GM12878 (cell line): ENCODE measurements around the gene RAB15. TPM values are rescaled to one million over a fixed set of nuclear protein-coding genes. Genes with fewer than 3 reads are reported as not detected.

Experiments
- ATAC-seq: fragments of 200-7000 bp; cut with Tn5 transposase; 3 replicates; pipeline ENCODE4 v1.9.1; 2020; ENCODE audit warnings: mild to moderate bottlenecking, moderate library complexity
- BruUV-seq: library from RNA; stranded (reverse); fragments of 400-500 nt; replicated peaks from 2 replicates; lab custom pipeline; 2021; lab: Mats Ljungman, UMichigan
- CTCF ChIA-PET: fragments of 300-600 bp; sonication (Branson Sonifier 250); formaldehyde crosslinking; extraction: SDS; loops from one replicate; lab custom pipeline; 2021; ENCODE audit warnings: inconsistent platforms; lab: Yijun Ruan, JAX
- POLR2A ChIA-PET: fragments of 350-600 bp; formaldehyde crosslinking; extraction: SDS; loops from one replicate; lab custom pipeline; 2021; ENCODE audit warnings: inconsistent platforms; lab: Charles Lee
- RAD21 ChIA-PET: fragments of 300-600 bp; sonication (Branson Sonifier 250); formaldehyde crosslinking; loops from one replicate; lab custom pipeline; 2023; ENCODE audit warnings: antibody characterized with exemption; ENCODE audit not compliant: unreplicated experiment; lab: Charles Lee
- SMC1A ChIA-PET: fragments of 300-600 bp; sonication (Branson Sonifier 250); formaldehyde crosslinking; loops from one replicate; lab custom pipeline; 2023; ENCODE audit not compliant: unreplicated experiment, uncharacterized antibody; lab: Charles Lee
- DNase-seq: peaks from one replicate; pipeline ENCODE4 v3.0.0-alpha.2; 2011; ENCODE audit warnings: low read depth, low spot score
- FAIRE-seq: peaks from 3 replicates; lab custom pipeline; 2011; peaks lifted over from hg19 to GRCh38; lab: Jason Lieb, UNC
- H2AFZ ChIP-seq: 2 replicates; pipeline ENCODE4 v1.6.0; 2011; ENCODE audit warnings: low read depth, low read length, control low read depth; ENCODE audit not compliant: control insufficient read depth
- H3K27ac ChIP-seq: 2 replicates; pipeline ENCODE4 v1.5.1; 2011; ENCODE audit warnings: control low read depth; ENCODE audit not compliant: control insufficient read depth, insufficient read depth
- H3K27me3 ChIP-seq, 2 experiments: replicated peaks in 1 of 2; 2 replicates each; pipeline versions ENCODE4 v1.6.0 to v1.6.1; 2011; ENCODE audit warnings: low read length in 1 of 2; ENCODE audit not compliant: control insufficient read depth in 2 of 2, insufficient read depth in 2 of 2
- H3K36me3 ChIP-seq, 2 experiments: 2 replicates each; pipeline ENCODE4 v1.5.1; 2011; ENCODE audit warnings: low read length in 1 of 2; ENCODE audit not compliant: control insufficient read depth in 2 of 2, insufficient read depth in 2 of 2
- H3K4me1 ChIP-seq: 2 replicates; pipeline ENCODE4 v1.6.1; 2011; ENCODE audit warnings: mild to moderate bottlenecking, low read length, moderate library complexity, mixed read lengths; ENCODE audit not compliant: control insufficient read depth, insufficient read depth
- H3K4me2 ChIP-seq: 2 replicates; pipeline ENCODE4 v1.6.0; 2011; ENCODE audit warnings: control low read depth; ENCODE audit not compliant: control insufficient read depth, insufficient read depth
- H3K4me3 ChIP-seq: fragments of 200-600 bp; sonication (generic); 2 replicates; pipeline ENCODE4 v1.5.1; 2016
- H3K79me2 ChIP-seq: 2 replicates; pipeline ENCODE4 v1.6.0; 2011; ENCODE audit warnings: low read length; ENCODE audit not compliant: control insufficient read depth, insufficient read depth
- H3K9ac ChIP-seq: 2 replicates; pipeline ENCODE4 v1.8.0; 2011; ENCODE audit warnings: low read length, control low read depth, mixed read lengths; ENCODE audit not compliant: control insufficient read depth, insufficient read depth
- H3K9me3 ChIP-seq: replicated peaks from 3 replicates; pipeline ENCODE4 v1.5.1; 2011; ENCODE audit warnings: mild to moderate bottlenecking, low read length; ENCODE audit not compliant: control insufficient read depth, insufficient read depth
- H4K20me1 ChIP-seq: 2 replicates; pipeline ENCODE4 v1.6.0; 2011; ENCODE audit not compliant: control insufficient read depth, insufficient read depth
- MTA3 ChIP-seq: IDR thresholded peaks from 2 replicates; pipeline ENCODE4 v1.6.1; 2012; ENCODE audit warnings: low read length, inconsistent platforms, borderline replicate concordance
- RAD51 ChIP-seq: fragments of 450-650 bp; IDR thresholded peaks from 2 replicates; pipeline ENCODE4 v1.6.1; 2016; ENCODE audit warnings: moderate library complexity, mild to moderate bottlenecking, inconsistent platforms
- SIN3A ChIP-seq: IDR thresholded peaks from 2 replicates; pipeline ENCODE4 v1.6.1; 2012; ENCODE audit warnings: low read depth, low read length, improper control_type of control experiment
- STAT3 ChIP-seq: IDR thresholded peaks from 2 replicates; pipeline ENCODE4 v1.6.1; 2011; ENCODE audit warnings: low read depth, low read length, improper control_type of control experiment
- SUPT20H ChIP-seq: IDR thresholded peaks from 2 replicates; pipeline ENCODE4 v1.6.1; 2011; ENCODE audit warnings: low read depth, mild to moderate bottlenecking, low read length, moderate library complexity, borderline replicate concordance; ENCODE audit not compliant: control insufficient read depth
- ZBTB33 ChIP-seq: fragments of 450-650 bp; IDR thresholded peaks from 2 replicates; pipeline ENCODE4 v1.6.1; 2017; ENCODE audit warnings: mild to moderate bottlenecking
- ZNF592 ChIP-seq: fragments of 450-650 bp; IDR thresholded peaks from 2 replicates; pipeline ENCODE4 v1.6.1; 2017; ENCODE audit warnings: mild to moderate bottlenecking, moderate library complexity
- in situ Hi-C: fragments of 300-500 bp; cut with MboI; formaldehyde crosslinking; loops from 9 replicates; pipeline ENCODE4 v1.14.3; 2018; ENCODE audit warnings: mixed read lengths
- intact Hi-C: fragments of 100-400 bp; cut with micrococcal nuclease; formaldehyde crosslinking; loops from one replicate; pipeline ENCODE4 v1.14.2; 2022; ENCODE audit not compliant: unreplicated experiment
- polyA plus RNA-seq, 11 experiments: library from polyadenylated mRNA; depleted of rRNA in 4 of 11; unstranded in 6 of 11; stranded (reverse) in 5 of 11; fragments of >200 nt; fragmentation: Nextera tagmentation in 4 of 11; fragmentation: Illumina TruSeq in 1 of 11; extraction: Ambion mirVana in 4 of 11; extraction: Trizol in 1 of 11; gene quantifications; 1 replicate in 1 of 11; 2 replicates in 10 of 11; pipeline versions ENCODE4 v1.2.1 to v1.2.3, GENCODE V29; 2011 to 2016; ENCODE audit warnings: inconsistent platforms in 2 of 11, missing spikeins in 2 of 11, low read depth in 1 of 11
- total RNA-seq, 4 experiments: library from RNA; depleted of rRNA in 3 of 4; stranded (reverse); fragments of >200 nt in 3 of 4; fragmentation: Illumina TruSeq in 1 of 4; extraction: Trizol in 1 of 4; gene quantifications; 2 replicates each; pipeline versions ENCODE4 v1.2.1 to v1.2.3, GENCODE V29; 2013 to 2021

The RAB15 gene
- total and polyA plus RNA-seq, 10 of the 15 experiments (the other 5 are each of a cell fraction or from before 2014, with no cell fraction given): 0.32 to 3.9 (median 2.1) TPM

GRCh38 chr14:64919215-64919614 is 52.9 kb downstream of the RAB15 start:
- no peaks in the 10 kb centered on the region for H4K20me1 ChIP-seq
- peaks cover 64% of the 10 kb centered on the region for H3K79me2 ChIP-seq
- peaks cover 0 to 4% of the 10 kb centered on the region in 2 experiments; a peak in 1 of 4 replicates for H3K36me3 ChIP-seq
- TF ChIP-seq STAT3: no peak
- TF ChIP-seq ZBTB33: no peak
- no peak for TF ChIP-seq SIN3A
- TF ChIP-seq ZNF592: no peak
- no peak for TF ChIP-seq MTA3
- no peak for TF ChIP-seq SUPT20H
- no peak for TF ChIP-seq RAD51
- TF ChIP-seq, all 136 proteins: peak for 0
- BruUV-seq: no TSS peak
- no peaks in the 10 kb centered on the region; the same call in 1 of the 3 replicates for H3K9me3 ChIP-seq
- no peak overlapping the region for H3K9ac ChIP-seq
- ATAC-seq (no peak), FAIRE-seq (no peak), DNase-seq (no peak)
- no peak overlapping the region for H3K27ac ChIP-seq
- no peak overlapping the region for H3K4me3 ChIP-seq
- H3K4me2 ChIP-seq: no peak overlapping the region
- ChIA-PET RAD21 (no interaction called here), SMC1A (interaction anchor here (1.0 to 1.8 kb wide), 4 partner anchors 9 to 27 kb away, joined by 3 to 4 read pairs (median 3); no protein-coding TSS in a partner anchor), POLR2A (interaction anchor here (2.1 kb wide), 1 partner anchor 8 kb away, joined by 6 read pairs; no protein-coding TSS in a partner anchor), CTCF (interaction anchor here (1.5 to 2.2 kb wide), 2 partner anchors 8 to 34 kb away, joined by 4 to 6 read pairs; no protein-coding TSS in a partner anchor)
- no peak overlapping the region for H2AFZ ChIP-seq
- H3K4me1 ChIP-seq: peaks cover 5% of the 10 kb centered on the region; the same call in 1 of the 2 replicates
- no peaks in the 10 kb centered on the region for H3K27me3 ChIP-seq
- in situ Hi-C loops: no loop called here
- intact Hi-C loops: no loop called here
